HEK293 (cell line): ENCODE results near the gene ATP13A2.

ENCODE experiments used
- CTCF ChIA-PET: fragments of 350-600 bp; formaldehyde crosslinking; extraction: SDS; loops from one replicate; lab custom pipeline; 2021; ENCODE audit warnings: antibody characterized with exemption; lab: Yijun Ruan, JAX
- POLR2A ChIA-PET: fragments of 300-600 bp; formaldehyde crosslinking; extraction: SDS; loops from one replicate; lab custom pipeline; 2020; ENCODE audit warnings: antibody characterized with exemption, inconsistent platforms; lab: Yijun Ruan, JAX
- H3K27ac ChIP-seq: fragments of 200-500 bp; sonication (Bioruptor generic); 2 replicates; pipeline ENCODE4 v1.5.1; 2014; ENCODE audit warnings: low read depth, low read length, control low read depth, inconsistent platforms; ENCODE audit errors: extremely low read depth
- H3K36me3 ChIP-seq, 2 experiments: fragments of 200-500 bp in 1 of 2; sonication (Bioruptor generic) in 1 of 2; 1 replicate in 1 of 2; 2 replicates in 1 of 2; pipeline ENCODE4 v1.5.1; 2014 to 2017; ENCODE audit warnings: inconsistent platforms in 2 of 2, low read length in 2 of 2; ENCODE audit not compliant: control insufficient read depth in 2 of 2, insufficient read depth in 1 of 2
- H3K4me1 ChIP-seq: fragments of 200-500 bp; sonication (Bioruptor generic); 2 replicates; pipeline ENCODE4 v1.5.1; 2014; ENCODE audit warnings: mild to moderate bottlenecking, low read length, inconsistent platforms; ENCODE audit not compliant: control insufficient read depth, insufficient read depth
- H3K4me3 ChIP-seq: 2 replicates; pipeline ENCODE4 v1.5.1; 2011; ENCODE audit warnings: low read depth, mild to moderate bottlenecking, control low read depth, low read length, moderate library complexity
- H3K9me3 ChIP-seq: fragments of 200-500 bp; sonication (Bioruptor generic); 2 replicates; pipeline ENCODE4 v1.5.1; 2014; ENCODE audit warnings: low read depth, low read length, inconsistent platforms; ENCODE audit not compliant: control insufficient read depth, insufficient read depth
- ELK4 ChIP-seq: IDR thresholded peaks from 2 replicates; pipeline ENCODE4 v1.6.1; 2011; ENCODE audit warnings: mild to moderate bottlenecking, low read depth, low read length, borderline replicate concordance
- GLI4 ChIP-seq: fragments of 450-650 bp; formaldehyde crosslinking; IDR thresholded peaks from 2 replicates; pipeline ENCODE4 v1.5.1; 2016; ENCODE audit warnings: missing biosample characterization, missing genetic modification characterization
- HOXA7 ChIP-seq: sonication (generic); formaldehyde crosslinking; IDR thresholded peaks from 2 replicates; pipeline ENCODE4 v1.8.1; 2022; ENCODE audit warnings: missing genetic modification reagents, borderline replicate concordance
- OSR2 ChIP-seq: fragments of 450-650 bp; formaldehyde crosslinking; IDR thresholded peaks from 2 replicates; pipeline ENCODE4 v1.5.1; 2016; ENCODE audit warnings: missing biosample characterization, missing genetic modification characterization
- REPIN1 ChIP-seq: fragments of 450-650 bp; formaldehyde crosslinking; IDR thresholded peaks from 2 replicates; pipeline ENCODE4 v1.5.1; 2017; ENCODE audit warnings: missing biosample characterization, missing genetic modification characterization, low read depth
- SP2 ChIP-seq: fragments of 450-650 bp; formaldehyde crosslinking; IDR thresholded peaks from 2 replicates; pipeline ENCODE4 v1.5.1; 2016; ENCODE audit warnings: missing biosample characterization, missing genetic modification characterization
- ZBTB21 ChIP-seq: fragments of 450-650 bp; formaldehyde crosslinking; IDR thresholded peaks from 2 replicates; pipeline ENCODE4 v1.5.1; 2017; ENCODE audit warnings: missing biosample characterization, missing genetic modification characterization
- ZBTB48 ChIP-seq: fragments of 450-650 bp; formaldehyde crosslinking; IDR thresholded peaks from 2 replicates; pipeline ENCODE4 v1.5.1; 2016; ENCODE audit warnings: missing biosample characterization, missing genetic modification characterization
- ZBTB49 ChIP-seq: fragments of 450-650 bp; formaldehyde crosslinking; IDR thresholded peaks from 2 replicates; pipeline ENCODE4 v1.5.1; 2016; ENCODE audit warnings: missing biosample characterization, missing genetic modification characterization, low read depth
- ZBTB8A ChIP-seq: fragments of 450-650 bp; formaldehyde crosslinking; IDR thresholded peaks from 2 replicates; pipeline ENCODE4 v1.5.1; 2016; ENCODE audit warnings: missing biosample characterization, missing genetic modification characterization
- ZFP41 ChIP-seq: fragments of 450-650 bp; formaldehyde crosslinking; IDR thresholded peaks from 2 replicates; pipeline ENCODE4 v1.5.1; 2016; ENCODE audit warnings: missing biosample characterization, missing genetic modification characterization, borderline replicate concordance
- ZNF148 ChIP-seq: fragments of 450-650 bp; formaldehyde crosslinking; IDR thresholded peaks from 2 replicates; pipeline ENCODE4 v1.5.0; 2017; ENCODE audit warnings: missing biosample characterization, missing genetic modification characterization, borderline replicate concordance
- ZNF157 ChIP-seq: fragments of 450-650 bp; formaldehyde crosslinking; IDR thresholded peaks from 2 replicates; pipeline ENCODE4 v1.5.1; 2016; ENCODE audit warnings: missing biosample characterization, missing genetic modification characterization
- ZNF16 ChIP-seq: fragments of 450-650 bp; formaldehyde crosslinking; IDR thresholded peaks from 2 replicates; pipeline ENCODE4 v1.5.1; 2016; ENCODE audit warnings: low read depth, missing biosample characterization, missing genetic modification characterization
- ZNF280D ChIP-seq: fragments of 450-650 bp; formaldehyde crosslinking; IDR thresholded peaks from 2 replicates; pipeline ENCODE4 v1.5.1; 2016; ENCODE audit warnings: missing biosample characterization, missing genetic modification characterization
- ZNF324 ChIP-seq: fragments of 450-650 bp; formaldehyde crosslinking; IDR thresholded peaks from 2 replicates; pipeline ENCODE4 v1.5.1; 2016; ENCODE audit warnings: missing biosample characterization, missing genetic modification characterization
- ZNF404 ChIP-seq: fragments of 450-650 bp; formaldehyde crosslinking; IDR thresholded peaks from 2 replicates; pipeline ENCODE4 v1.5.1; 2017; ENCODE audit warnings: missing biosample characterization, missing genetic modification characterization
- ZNF501 ChIP-seq: fragments of 450-650 bp; formaldehyde crosslinking; IDR thresholded peaks from 2 replicates; pipeline ENCODE4 v1.5.1; 2016; ENCODE audit warnings: missing biosample characterization, missing genetic modification characterization
- ZNF558 ChIP-seq: fragments of 450-650 bp; formaldehyde crosslinking; IDR thresholded peaks from 2 replicates; pipeline ENCODE4 v1.5.1; 2016; ENCODE audit warnings: missing biosample characterization, missing genetic modification characterization
- ZNF623 ChIP-seq: fragments of 450-650 bp; formaldehyde crosslinking; IDR thresholded peaks from 2 replicates; pipeline ENCODE4 v1.5.1; 2016; ENCODE audit warnings: missing biosample characterization, missing genetic modification characterization
- ZNF639 ChIP-seq: fragments of 450-650 bp; formaldehyde crosslinking; IDR thresholded peaks from 2 replicates; pipeline ENCODE4 v1.5.1; 2016; ENCODE audit warnings: missing biosample characterization, missing genetic modification characterization
- ZNF692 ChIP-seq: fragments of 450-650 bp; formaldehyde crosslinking; IDR thresholded peaks from 2 replicates; pipeline ENCODE4 v1.5.1; 2016; ENCODE audit warnings: missing biosample characterization, missing genetic modification characterization
- TF ChIP-seq, protein P1 (sequence below): fragments of 450-650 bp; formaldehyde crosslinking; IDR thresholded peaks from 2 replicates; pipeline ENCODE4 v1.5.1; 2016; ENCODE audit warnings: missing biosample characterization, missing genetic modification characterization
- TF ChIP-seq, protein P2 (sequence below): fragments of 450-650 bp; formaldehyde crosslinking; IDR thresholded peaks from 2 replicates; pipeline ENCODE4 v1.5.1; 2016; ENCODE audit warnings: missing biosample characterization, missing genetic modification characterization

Gene ATP13A2

GRCh38 chr1:17032741-17033140 lies 21.0 kb upstream of the ATP13A2 start (continued):
- no peak for TF ChIP-seq ZNF639 (tag by site-specific recombination)
- no peak for TF ChIP-seq SP2 (tag by site-specific recombination)
- TF ChIP-seq ZNF558 (tag by site-specific recombination), result no peak
- no peak for TF ChIP-seq ZNF157 (tag by site-specific recombination)
- TF ChIP-seq GLI4 (tag by site-specific recombination), result no peak
- no peak for TF ChIP-seq ZBTB48
- TF ChIP-seq OSR2 (tag by site-specific recombination), result no peak
- no peak for TF ChIP-seq ZNF692 (tag by site-specific recombination)
- TF ChIP-seq, all 188 proteins: peak for 0

GRCh38 chr1:17031436-17031835 lies 19.7 kb upstream of the ATP13A2 start:
- no peak overlapping the region for H3K4me3 ChIP-seq
- ChIA-PET CTCF (interaction anchor here (0.6 to 0.8 kb wide), 3 partner anchors 13 to 396 kb away, joined by 4 to 8 read pairs (median 4); no protein-coding TSS in a partner anchor), POLR2A (no interaction called here)
- no peaks in the 10 kb centered on the region for H3K9me3 ChIP-seq
- H3K4me1 ChIP-seq, result no peaks in the 10 kb centered on the region
- H3K36me3 ChIP-seq, result peaks cover 38 to 84% of the 10 kb centered on the region in 2 experiments
- no peak overlapping the region for H3K27ac ChIP-seq
- TF ChIP-seq ZFP41 (no peak), ZNF280D (tag by site-specific recombination) (no peak), ZNF623 (tag by site-specific recombination) (no peak), ZBTB49 (tag by site-specific recombination) (no peak), ZBTB8A (tag by site-specific recombination) (no peak), ZNF501 (tag by site-specific recombination) (no peak), ELK4 (no peak), ZNF404 (tag by site-specific recombination) (no peak), ZNF324 (tag by site-specific recombination) (no peak), ZNF16 (tag by site-specific recombination) (no peak), ZNF148 (tag by site-specific recombination) (no peak), HOXA7 (CRISPR knock-in tag) (no peak), ZBTB21 (tag by site-specific recombination) (no peak), REPIN1 (tag by site-specific recombination) (no peak)
- TF ChIP-seq, protein P1, sequence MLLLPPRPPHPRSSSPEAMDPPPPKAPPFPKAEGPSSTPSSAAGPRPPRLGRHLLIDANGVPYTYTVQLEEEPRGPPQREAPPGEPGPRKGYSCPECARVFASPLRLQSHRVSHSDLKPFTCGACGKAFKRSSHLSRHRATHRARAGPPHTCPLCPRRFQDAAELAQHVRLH (tag by site-specific recombination), result no peak
- TF ChIP-seq, protein P2, sequence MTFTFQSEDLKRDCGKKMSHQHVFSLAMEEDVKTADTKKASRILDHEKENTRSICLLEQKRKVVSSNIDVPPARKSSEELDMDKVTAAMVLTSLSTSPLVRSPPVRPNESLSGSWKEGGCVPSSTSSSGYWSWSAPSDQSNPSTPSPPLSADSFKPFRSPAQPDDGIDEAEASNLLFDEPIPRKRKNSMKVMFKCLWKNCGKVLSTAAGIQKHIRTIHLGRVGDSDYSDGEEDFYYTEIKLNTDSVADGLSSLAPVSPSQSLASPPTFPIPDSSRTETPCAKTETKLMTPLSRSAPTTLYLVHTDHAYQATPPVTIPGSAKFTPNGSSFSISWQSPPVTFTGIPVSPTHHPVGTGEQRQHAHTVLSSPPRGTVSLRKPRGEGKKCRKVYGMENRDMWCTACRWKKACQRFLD (tag by site-specific recombination), result no peak
